GM10266 (cell line): ENCODE results near the gene MAOB.

ENCODE experiments used
- DNase-seq: peaks from one replicate; pipeline ENCODE4 v3.0.0; 2012; ENCODE audit errors: extremely low spot score
- CTCF ChIP-seq: IDR thresholded peaks from 2 replicates; pipeline ENCODE4 v1.5.1; 2012; ENCODE audit warnings: mild to moderate bottlenecking, low read depth; ENCODE audit not compliant: control insufficient read depth, insufficient read depth; ENCODE audit errors: missing control alignments

MAOB gene

GRCh38 chrX:43743100-43743822 is 139.0 kb downstream of the MAOB start:
- no peak for TF ChIP-seq CTCF
- DNase-seq: no peak

GRCh38 chrX:43741843-43742573 is 140.2 kb downstream of the MAOB start:
- no peak for TF ChIP-seq CTCF
- no peak for DNase-seq

GRCh38 chrX:43735957-43736356 is 146.3 kb downstream of the MAOB start:
- DNase-seq: no peak
- no peak for TF ChIP-seq CTCF

- TF ChIP-seq CTCF: no peak
- no peak for DNase-seq
Observed at GRCh38 chrX:43735534-43735933, 146.7 kb downstream of the MAOB start.

- no peak for DNase-seq
- no peak for TF ChIP-seq CTCF
Observed at GRCh38 chrX:43734444-43734843, 147.8 kb downstream of the MAOB start.

GRCh38 chrX:43733699-43734098 is 148.6 kb downstream of the MAOB start:
- no peak for DNase-seq

More at GRCh38 chrX:43733699-43734098, 148.6 kb downstream of the MAOB start:
- no peak for TF ChIP-seq CTCF
